Mesenchymal stem cell (in vitro differentiated cells and primary cell): ENCODE results near the gene ME2.

Experiments used
- DNase-seq: peaks from one replicate; pipeline ENCODE4 v3.0.0-alpha.2; 2013
- H2AFZ ChIP-seq: one replicate; pipeline ENCODE4 v1.6.1; 2013; ENCODE audit warnings: low read depth, mild to moderate bottlenecking, control low read depth, inconsistent platforms, low read length, moderate library complexity
- H2AK5ac ChIP-seq: 2 replicates; pipeline ENCODE4 v1.6.1; 2013; ENCODE audit warnings: low read length, moderate library complexity, mild to moderate bottlenecking, inconsistent platforms; ENCODE audit not compliant: severe bottlenecking
- H2BK120ac ChIP-seq: one replicate; pipeline ENCODE4 v1.6.1; 2013; ENCODE audit warnings: low read depth, mild to moderate bottlenecking, inconsistent platforms, low read length, moderate library complexity
- H2BK12ac ChIP-seq, 2 experiments: one replicate each; pipeline ENCODE4 v1.6.1; 2013; ENCODE audit warnings: inconsistent platforms in 2 of 2, low read length in 2 of 2, mild to moderate bottlenecking in 2 of 2, moderate library complexity in 2 of 2, control low read depth in 1 of 2
- H2BK15ac ChIP-seq: one replicate; pipeline ENCODE4 v1.6.1; 2013; ENCODE audit warnings: mild to moderate bottlenecking, low read depth, inconsistent platforms; ENCODE audit not compliant: poor library complexity, severe bottlenecking
- H2BK5ac ChIP-seq: 2 replicates; pipeline ENCODE4 v1.6.1; 2013; ENCODE audit warnings: low read depth, mild to moderate bottlenecking, low read length, control low read depth, inconsistent platforms; ENCODE audit not compliant: poor library complexity, severe bottlenecking
- H3K14ac ChIP-seq, 2 experiments: one replicate each; pipeline ENCODE4 v1.6.1; 2013; ENCODE audit warnings: inconsistent platforms in 2 of 2, low read length in 2 of 2, control low read depth in 1 of 2, mild to moderate bottlenecking in 1 of 2, moderate library complexity in 1 of 2
- H3K18ac ChIP-seq, 2 experiments: one replicate each; pipeline ENCODE4 v1.6.1; 2013; ENCODE audit warnings: inconsistent platforms in 2 of 2, low read length in 2 of 2, control low read depth in 1 of 2, low read depth in 1 of 2, mild to moderate bottlenecking in 1 of 2
- H3K23ac ChIP-seq, 2 experiments: one replicate each; pipeline ENCODE4 v1.6.1; 2013; ENCODE audit warnings: inconsistent platforms in 2 of 2, low read length in 2 of 2, mild to moderate bottlenecking in 2 of 2, moderate library complexity in 2 of 2, control low read depth in 1 of 2
- H3K27ac ChIP-seq: 2 replicates; pipeline ENCODE4 v1.5.1; 2013; ENCODE audit warnings: mild to moderate bottlenecking, moderate library complexity, low read length, control low read depth, inconsistent platforms; ENCODE audit not compliant: poor library complexity, severe bottlenecking
- H3K27me3 ChIP-seq, 2 experiments: 2 replicates each; pipeline versions ENCODE4 v1.6.1 to v1.7.0; 2013; ENCODE audit warnings: low read length in 2 of 2, mild to moderate bottlenecking in 2 of 2, moderate library complexity in 2 of 2, control low read depth in 1 of 2, inconsistent platforms in 1 of 2; ENCODE audit not compliant: control insufficient read depth in 1 of 2, insufficient read depth in 1 of 2
- H3K36me3 ChIP-seq, 2 experiments: 2 replicates each; pipeline versions ENCODE4 v1.6.1 to v1.7.0; 2013; ENCODE audit warnings: low read length in 2 of 2, control low read depth in 1 of 2, inconsistent platforms in 1 of 2, low read depth in 1 of 2, mild to moderate bottlenecking in 1 of 2; ENCODE audit not compliant: insufficient read depth in 2 of 2, control insufficient read depth in 1 of 2
- H3K4ac ChIP-seq, 2 experiments: one replicate each; pipeline ENCODE4 v1.6.1; 2013; ENCODE audit warnings: inconsistent platforms in 2 of 2, low read length in 2 of 2, mild to moderate bottlenecking in 2 of 2, moderate library complexity in 2 of 2, control low read depth in 1 of 2, low read depth in 1 of 2
- H3K4me1 ChIP-seq: 2 replicates; pipeline ENCODE4 v1.6.1; 2013; ENCODE audit warnings: low read depth, low read length, control low read depth; ENCODE audit not compliant: control insufficient read depth, insufficient read depth
- H3K4me2 ChIP-seq: 2 replicates; pipeline ENCODE4 v1.6.1; 2013; ENCODE audit warnings: low read length, mild to moderate bottlenecking, inconsistent platforms; ENCODE audit not compliant: poor library complexity, severe bottlenecking
- H3K4me3 ChIP-seq, 2 experiments: 2 replicates each; pipeline versions ENCODE4 v1.5.1 to v1.7.0; 2013; ENCODE audit warnings: low read length in 2 of 2, mild to moderate bottlenecking in 2 of 2, control low read depth in 1 of 2, low read depth in 1 of 2; ENCODE audit not compliant: insufficient read depth in 1 of 2
- H3K79me1 ChIP-seq: replicated peaks from 2 replicates; pipeline ENCODE4 v1.6.1; 2013; ENCODE audit warnings: mild to moderate bottlenecking, control low read depth, low read length, inconsistent platforms; ENCODE audit not compliant: poor library complexity, severe bottlenecking
- H3K9ac ChIP-seq: 2 replicates; pipeline ENCODE4 v1.7.0; 2013; ENCODE audit warnings: mild to moderate bottlenecking, low read length, moderate library complexity
- H3K9me3 ChIP-seq: 2 replicates; pipeline ENCODE4 v1.7.0; 2013; ENCODE audit warnings: mild to moderate bottlenecking, low read length; ENCODE audit not compliant: control insufficient read depth
- H4K8ac ChIP-seq: one replicate; pipeline ENCODE4 v1.6.1; 2013; ENCODE audit warnings: inconsistent platforms, mild to moderate bottlenecking, low read length, moderate library complexity
- H4K91ac ChIP-seq: one replicate; pipeline ENCODE4 v1.6.1; 2013; ENCODE audit warnings: mild to moderate bottlenecking, low read length, inconsistent platforms
- WGBS: methylation state at CpG from one replicate; pipeline ENCODE4 v1.1.7; 2013; ENCODE audit warnings: mixed read lengths; 5-methylcytosine and 5-hydroxymethylcytosine counted together

The ME2 gene

GRCh38 chr18:50935493-50936191 is 56.7 kb downstream of the ME2 start:
- Histone ChIP-seq H3K9me3 (no peaks in the 10 kb centered on the region), H2BK5ac (no peak overlapping the region), H3K23ac (no peak overlapping the region), H4K91ac (no peak overlapping the region), H3K4me3 (no peak overlapping the region), H3K79me1 (peaks cover 1% of the 10 kb centered on the region), H4K8ac (no peak overlapping the region), H3K4me2 (no peak overlapping the region), H3K27ac (no peak overlapping the region), H3K14ac (no peak overlapping the region), H3K4ac (no peak overlapping the region), H3K9ac (no peak overlapping the region), H3K36me3 (peaks cover 5 to 12% of the 10 kb centered on the region in 2 experiments), H3K4me1 (no peaks in the 10 kb centered on the region), H2BK15ac (no peak overlapping the region), H2AFZ (no peak overlapping the region), H3K18ac (no peak overlapping the region), H3K27me3 (no peaks in the 10 kb centered on the region), H2AK5ac (no peak overlapping the region), H2BK12ac (no peak overlapping the region), H2BK120ac (no peak overlapping the region)
- no peak for DNase-seq
- 100% methylated on average over 2 of the region's 6 CpGs for WGBS

DNA sequence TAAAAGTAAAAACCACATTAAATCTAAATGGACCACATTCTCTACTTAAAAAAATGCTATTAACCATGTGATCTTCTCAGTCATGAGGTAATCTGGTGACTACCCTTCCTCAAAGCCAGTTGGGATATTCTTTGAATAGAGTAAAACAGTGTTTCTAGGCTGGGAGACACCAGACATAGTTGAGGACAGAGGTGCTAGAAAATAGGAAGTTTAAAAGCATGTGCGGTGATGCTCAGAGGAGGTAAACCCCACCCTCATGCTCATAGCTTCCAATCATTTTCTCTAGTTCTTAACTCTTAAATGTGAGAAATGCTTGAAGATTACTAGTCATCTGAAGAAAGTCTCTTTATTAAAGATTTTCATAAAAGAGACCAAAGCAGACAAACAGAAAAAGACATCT is 58.3 kb downstream of the ME2 start:
- no peak overlapping the region for H2AFZ ChIP-seq
- no peaks in the 10 kb centered on the region for H3K9me3 ChIP-seq
- peaks cover 5 to 11% of the 10 kb centered on the region in 2 experiments for H3K36me3 ChIP-seq
- H2BK120ac ChIP-seq: no peak overlapping the region
- H3K27me3 ChIP-seq: no peaks in the 10 kb centered on the region
- no peak overlapping the region for H3K9ac ChIP-seq
- H2BK12ac ChIP-seq: no peak overlapping the region
- no peak for DNase-seq
- H4K91ac ChIP-seq: no peak overlapping the region
- H3K27ac ChIP-seq: no peak overlapping the region
- no peak overlapping the region for H2BK5ac ChIP-seq
- H3K79me1 ChIP-seq: peaks cover 1% of the 10 kb centered on the region
- H3K4me2 ChIP-seq: no peak overlapping the region
- no peak overlapping the region for H2AK5ac ChIP-seq
- H3K23ac ChIP-seq: no peak overlapping the region
- no peaks in the 10 kb centered on the region for H3K4me1 ChIP-seq
- H3K14ac ChIP-seq: no peak overlapping the region
- no peak overlapping the region for H3K4ac ChIP-seq
- no peak overlapping the region for H2BK15ac ChIP-seq
- no CpG with 5 or more reads among the region's 1 CpG for WGBS
- no peak overlapping the region for H3K18ac ChIP-seq
- H3K4me3 ChIP-seq: no peak overlapping the region
- H4K8ac ChIP-seq: no peak overlapping the region

- H2AK5ac ChIP-seq: no peak overlapping the region
- no peaks in the 10 kb centered on the region for H3K9me3 ChIP-seq
- H3K18ac ChIP-seq: no peak overlapping the region
- no peak overlapping the region for H2BK120ac ChIP-seq
- no peak overlapping the region for H3K4ac ChIP-seq
- no peaks in the 10 kb centered on the region for H3K27me3 ChIP-seq
- 100% methylated on average over 1 of the region's 2 CpGs for WGBS
- H2AFZ ChIP-seq: no peak overlapping the region
- H2BK12ac ChIP-seq: no peak overlapping the region
- no peak overlapping the region for H3K14ac ChIP-seq
- no peak overlapping the region for H4K8ac ChIP-seq
- H3K79me1 ChIP-seq: no peaks in the 10 kb centered on the region
- H3K27ac ChIP-seq: no peak overlapping the region
- no peak overlapping the region for H4K91ac ChIP-seq
- no peak overlapping the region for H2BK15ac ChIP-seq
- peak overlapping the region; percentile 19 for H2BK5ac ChIP-seq
- no peak overlapping the region for H3K4me2 ChIP-seq
- H3K36me3 ChIP-seq: peaks cover 5 to 9% of the 10 kb centered on the region in 2 experiments
- no peak overlapping the region for H3K9ac ChIP-seq
- no peaks in the 10 kb centered on the region for H3K4me1 ChIP-seq
- no peak for DNase-seq
- no peak overlapping the region for H3K4me3 ChIP-seq
- no peak overlapping the region for H3K23ac ChIP-seq
Measured at GRCh38 chr18:50938912-50939311, 60.0 kb downstream of the ME2 start.

DNA sequence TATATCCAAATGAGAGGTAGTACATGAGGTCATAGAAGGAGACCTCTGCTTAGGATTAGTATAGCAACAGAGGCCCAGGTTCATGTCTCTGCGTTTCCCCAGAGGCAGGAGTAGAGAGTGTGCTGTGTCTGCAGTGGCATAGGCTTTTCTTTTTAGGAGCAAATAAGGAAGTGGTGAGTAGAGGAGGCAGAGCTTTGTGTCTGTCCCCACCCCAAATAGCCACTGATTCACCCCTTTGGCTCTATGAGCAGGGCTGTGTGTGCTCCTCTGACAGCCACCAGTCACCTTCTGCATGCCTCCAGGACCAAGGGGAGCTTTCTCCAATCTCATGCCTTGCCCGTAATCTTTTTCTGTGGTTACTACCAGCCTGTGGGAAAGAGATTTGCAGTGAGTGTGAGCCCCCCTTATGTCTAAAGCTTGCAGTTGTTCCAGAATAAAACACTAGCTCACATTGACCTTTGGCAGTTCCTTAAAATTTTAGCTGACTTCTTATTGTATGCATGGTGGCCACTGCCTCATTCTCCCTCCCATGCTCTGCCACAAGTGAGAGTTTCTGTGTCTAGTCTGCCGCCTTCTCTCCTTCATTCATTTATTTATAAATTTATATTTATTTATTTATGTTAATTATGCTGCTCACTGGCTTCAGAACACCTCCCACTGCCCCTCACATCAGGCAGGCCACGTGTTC is 65.5 kb downstream of the ME2 start:
- H2BK12ac ChIP-seq: no peak overlapping the region
- H3K4me2 ChIP-seq: no peak overlapping the region
- H4K8ac ChIP-seq: no peak overlapping the region
- no peak overlapping the region for H2BK120ac ChIP-seq
- peaks cover 4 to 13% of the 10 kb centered on the region in 2 experiments for H3K36me3 ChIP-seq
- H3K23ac ChIP-seq: no peak overlapping the region
- H3K27me3 ChIP-seq: no peaks in the 10 kb centered on the region
- no peak overlapping the region for H3K4me3 ChIP-seq
- no peak overlapping the region for H3K14ac ChIP-seq
- H3K4me1 ChIP-seq: no peaks in the 10 kb centered on the region
- no peak overlapping the region for H3K4ac ChIP-seq
- no peak overlapping the region for H3K18ac ChIP-seq
- H4K91ac ChIP-seq: no peak overlapping the region
- H2BK15ac ChIP-seq: no peak overlapping the region
- no peak overlapping the region for H3K27ac ChIP-seq
- H2AK5ac ChIP-seq: peak overlapping the region; percentile 16
- no peak overlapping the region for H2BK5ac ChIP-seq
- WGBS: 94% methylated on average over 2 of the region's 4 CpGs
- no peak for DNase-seq
- no peaks in the 10 kb centered on the region for H3K79me1 ChIP-seq
- H2AFZ ChIP-seq: no peak overlapping the region
- H3K9me3 ChIP-seq: no peaks in the 10 kb centered on the region
- H3K9ac ChIP-seq: no peak overlapping the region
